AG04450 (cell line): ENCODE data around the gene USP54. TPM values are rescaled to one million over a fixed set of nuclear protein-coding genes. Genes with fewer than 3 reads are reported as not detected.

Experiments
- CTCF ChIA-PET: fragments of 300-600, 350-600 bp; formaldehyde crosslinking; extraction: SDS; loops from one replicate; lab custom pipeline; 2022; ENCODE audit warnings: antibody characterized with exemption, inconsistent platforms; lab: Charles Lee
- POLR2A ChIA-PET: fragments of 350-600 bp; formaldehyde crosslinking; extraction: SDS; loops from one replicate; lab custom pipeline; 2021; ENCODE audit warnings: antibody characterized with exemption, inconsistent platforms; lab: Yijun Ruan, JAX
- DNase-seq: peaks from one replicate; pipeline ENCODE4 v3.0.0-alpha.2; 2011; ENCODE audit warnings: low read depth, low spot score
- H3K27ac ChIP-seq: one replicate; pipeline ENCODE4 v1.5.1; 2012; ENCODE audit warnings: low read depth, low read length, control low read depth
- H3K27me3 ChIP-seq: one replicate; pipeline ENCODE4 v1.6.0; 2012; ENCODE audit warnings: low read length; ENCODE audit not compliant: control insufficient read depth, insufficient read depth
- H3K4me3 ChIP-seq: 2 replicates; pipeline ENCODE4 v1.5.1; 2011; ENCODE audit warnings: mild to moderate bottlenecking, low read depth, low read length, control low read depth
- H3K9me3 ChIP-seq: 2 replicates; pipeline ENCODE4 v1.5.1; 2012; ENCODE audit warnings: low read length; ENCODE audit not compliant: control insufficient read depth, insufficient read depth
- polyA plus RNA-seq: library from polyadenylated mRNA; depleted of rRNA; stranded (reverse); fragments of >200 nt; gene quantifications from 2 replicates; pipeline ENCODE4 v1.2.3, GENCODE V29; 2011; rRNA removed
- small RNA-seq: library from RNA; depleted of rRNA; stranded (forward); fragments of <200 nt; gene quantifications from one replicate; pipeline ENCODE3, GENCODE V24; 2012; ENCODE audit warnings: low read depth; ENCODE audit not compliant: insufficient read length
- TF ChIP-seq, protein P1 (sequence below): IDR thresholded peaks from 2 replicates; pipeline ENCODE4 v1.5.1; 2011; ENCODE audit warnings: low read depth, low read length, control low read depth, inconsistent platforms

The USP54 gene
- polyA plus RNA-seq, 1 experiment: 11.2 TPM

GRCh38 chr10:73449113-73449512 is 142.0 kb downstream of the USP54 start:
- POLR2A ChIA-PET: no interaction called here
- TF ChIP-seq, protein P1, sequence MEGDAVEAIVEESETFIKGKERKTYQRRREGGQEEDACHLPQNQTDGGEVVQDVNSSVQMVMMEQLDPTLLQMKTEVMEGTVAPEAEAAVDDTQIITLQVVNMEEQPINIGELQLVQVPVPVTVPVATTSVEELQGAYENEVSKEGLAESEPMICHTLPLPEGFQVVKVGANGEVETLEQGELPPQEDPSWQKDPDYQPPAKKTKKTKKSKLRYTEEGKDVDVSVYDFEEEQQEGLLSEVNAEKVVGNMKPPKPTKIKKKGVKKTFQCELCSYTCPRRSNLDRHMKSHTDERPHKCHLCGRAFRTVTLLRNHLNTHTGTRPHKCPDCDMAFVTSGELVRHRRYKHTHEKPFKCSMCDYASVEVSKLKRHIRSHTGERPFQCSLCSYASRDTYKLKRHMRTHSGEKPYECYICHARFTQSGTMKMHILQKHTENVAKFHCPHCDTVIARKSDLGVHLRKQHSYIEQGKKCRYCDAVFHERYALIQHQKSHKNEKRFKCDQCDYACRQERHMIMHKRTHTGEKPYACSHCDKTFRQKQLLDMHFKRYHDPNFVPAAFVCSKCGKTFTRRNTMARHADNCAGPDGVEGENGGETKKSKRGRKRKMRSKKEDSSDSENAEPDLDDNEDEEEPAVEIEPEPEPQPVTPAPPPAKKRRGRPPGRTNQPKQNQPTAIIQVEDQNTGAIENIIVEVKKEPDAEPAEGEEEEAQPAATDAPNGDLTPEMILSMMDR: no peak

GRCh38 chr10:73448384-73448783 is 142.8 kb downstream of the USP54 start:
- Histone ChIP-seq H3K27me3 (no peaks in the 10 kb centered on the region), H3K4me3 (no peak overlapping the region), H3K9me3 (no peaks in the 10 kb centered on the region), H3K27ac (no peak overlapping the region)
- ChIA-PET POLR2A (no interaction called here), CTCF (no interaction called here)
- TF ChIP-seq, protein P1: no peak
- no peak for DNase-seq

More at GRCh38 chr10:73449113-73449512, 142.0 kb downstream of the USP54 start:
- Histone ChIP-seq H3K27ac (no peak overlapping the region), H3K9me3 (no peaks in the 10 kb centered on the region), H3K4me3 (no peak overlapping the region), H3K27me3 (no peaks in the 10 kb centered on the region)
- CTCF ChIA-PET: interaction anchor here (0.6 kb wide), 1 partner anchor 23 kb away, joined by 3 read pairs; no protein-coding TSS in a partner anchor
- DNase-seq: no peak

Small RNA genes lying within 50 kb of the gene (small RNA-seq; reads per million reads assigned to genes)
- gene RNU6-883P: not detected

Other genes starting within 250 kb of the USP54 start
- gene CFAP70, start 232.5 kb downstream of the USP54 start, polyA plus RNA-seq: 0.16 and 0.24 TPM in 2 replicates
- gene ANXA7, start 177.3 kb downstream of the USP54 start, polyA plus RNA-seq: 117 TPM in 2 replicates
- 1.2 and 1.4 TPM in 2 replicates for gene MSS51, start 157.8 kb downstream of the USP54 start, polyA plus RNA-seq
- 35.9 and 41.8 TPM in 2 replicates for gene PPP3CB, start 95.3 kb downstream of the USP54 start, polyA plus RNA-seq
- gene MYOZ1, start 50.1 kb upstream of the USP54 start, polyA plus RNA-seq: not detected in 2 replicates
- gene SYNPO2L, start 64.7 kb upstream of the USP54 start, polyA plus RNA-seq: 0.02 and 0.05 TPM in 2 replicates
- 2.9 and 3.3 TPM in 2 replicates for gene AGAP5, start 106.8 kb upstream of the USP54 start, polyA plus RNA-seq
- 86.9 and 97.4 TPM in 2 replicates for gene SEC24C, start 153.0 kb upstream of the USP54 start, polyA plus RNA-seq
- 31.2 and 45.4 TPM in 2 replicates for gene CHCHD1, start 190.7 kb upstream of the USP54 start, polyA plus RNA-seq
- 44.2 and 58.3 TPM in 2 replicates for gene ZSWIM8, start 194.3 kb upstream of the USP54 start, polyA plus RNA-seq
- 11.4 and 13.2 TPM in 2 replicates for gene NDST2, start 220.3 kb upstream of the USP54 start, polyA plus RNA-seq